Progenitor cell of endocrine pancreas (in vitro differentiated cells): ENCODE data around the gene MTPN. TPM values are rescaled to one million over a fixed set of nuclear protein-coding genes. Genes with fewer than 3 reads are reported as not detected.

ENCODE experiments used
- DNase-seq: peaks from one replicate; pipeline ENCODE4 v3.0.0; 2021; ENCODE audit warnings: low spot score; ENCODE audit not compliant: unreplicated experiment
- H3K27ac Mint-ChIP-seq: 2 replicates; pipeline ENCODE4 v1.8.0; 2021; ENCODE audit warnings: mild to moderate bottlenecking, moderate library complexity, mixed read lengths
- H3K27me3 Mint-ChIP-seq: 2 replicates; pipeline ENCODE4 v1.8.0; 2021; ENCODE audit warnings: mixed read lengths
- H3K36me3 Mint-ChIP-seq: 2 replicates; pipeline ENCODE4 v1.8.0; 2022; ENCODE audit warnings: mixed read lengths; ENCODE audit not compliant: insufficient read depth
- H3K4me1 Mint-ChIP-seq: 2 replicates; pipeline ENCODE4 v1.8.0; 2021; ENCODE audit warnings: low read depth, mixed read lengths
- H3K4me3 Mint-ChIP-seq: 2 replicates; pipeline ENCODE4 v1.8.0; 2021; ENCODE audit warnings: low read depth, mild to moderate bottlenecking, moderate library complexity, mixed read lengths
- H3K9me3 Mint-ChIP-seq: 2 replicates; pipeline ENCODE4 v1.8.0; 2021; ENCODE audit warnings: low read depth, mixed read lengths
- CTCF ChIP-seq: fragments of 200-600 bp; sonication (generic); IDR thresholded peaks from one replicate; pipeline ENCODE4 v1.5.0; 2021; ENCODE audit warnings: antibody characterized with exemption, mild to moderate bottlenecking; ENCODE audit not compliant: unreplicated experiment
- total RNA-seq: library from RNA; stranded (reverse); gene quantifications from 2 replicates; pipeline ENCODE4 v1.2.1, GENCODE V29; 2021

The MTPN gene
- total RNA-seq, 1 donor from 2014 or later: 91.6 TPM

- Mint-ChIP-seq H3K9me3 (no peaks in the 10 kb centered on the region), H3K4me3 (no peak overlapping the region), H3K4me1 (no peaks in the 10 kb centered on the region), H3K27me3 (no peaks in the 10 kb centered on the region), H3K36me3 (no peaks in the 10 kb centered on the region), H3K27ac (no peak overlapping the region)
- no peak for DNase-seq
- no peak for TF ChIP-seq CTCF
Measured at GRCh38 chr7:135995748-135996147, 18.6 kb upstream of the MTPN start.

- no peak overlapping the region for H3K27ac Mint-ChIP-seq
Measured at GRCh38 chr7:135994466-135995205, 17.5 kb upstream of the MTPN start.

DNA sequence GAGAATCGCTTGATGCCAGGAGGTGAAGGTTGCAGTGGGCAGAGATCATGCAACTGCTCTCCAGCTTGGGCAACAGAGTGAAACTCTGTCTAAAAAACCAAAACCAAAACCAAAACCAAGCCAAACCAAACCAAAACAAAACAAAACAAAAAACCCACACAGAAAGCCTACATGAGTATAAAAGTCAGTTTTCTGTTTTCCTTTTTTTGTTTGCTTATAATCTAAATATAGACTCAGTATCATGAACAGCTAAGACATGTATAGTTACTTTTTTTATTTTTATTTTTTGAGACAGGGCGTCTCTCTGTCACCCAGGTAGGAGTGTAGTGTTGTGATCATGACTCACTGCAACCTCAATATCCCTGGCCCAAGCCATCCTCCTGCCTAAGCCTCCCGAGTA, 16.8 kb upstream of the MTPN start:
- Mint-ChIP-seq H3K27ac (no peak overlapping the region), H3K27me3 (no peaks in the 10 kb centered on the region), H3K4me1 (peaks cover 2% of the 10 kb centered on the region), H3K36me3 (no peaks in the 10 kb centered on the region), H3K4me3 (no peak overlapping the region), H3K9me3 (no peaks in the 10 kb centered on the region)
- TF ChIP-seq CTCF: no peak
- no peak for DNase-seq

More at GRCh38 chr7:135994466-135995205, 17.5 kb upstream of the MTPN start:
- H3K4me1 Mint-ChIP-seq: peaks cover 2% of the 10 kb centered on the region
- H3K27me3 Mint-ChIP-seq: no peaks in the 10 kb centered on the region
- no peaks in the 10 kb centered on the region for H3K36me3 Mint-ChIP-seq
- no peak for TF ChIP-seq CTCF
- no peak for DNase-seq
- H3K9me3 Mint-ChIP-seq: no peaks in the 10 kb centered on the region
- no peak overlapping the region for H3K4me3 Mint-ChIP-seq

DNA sequence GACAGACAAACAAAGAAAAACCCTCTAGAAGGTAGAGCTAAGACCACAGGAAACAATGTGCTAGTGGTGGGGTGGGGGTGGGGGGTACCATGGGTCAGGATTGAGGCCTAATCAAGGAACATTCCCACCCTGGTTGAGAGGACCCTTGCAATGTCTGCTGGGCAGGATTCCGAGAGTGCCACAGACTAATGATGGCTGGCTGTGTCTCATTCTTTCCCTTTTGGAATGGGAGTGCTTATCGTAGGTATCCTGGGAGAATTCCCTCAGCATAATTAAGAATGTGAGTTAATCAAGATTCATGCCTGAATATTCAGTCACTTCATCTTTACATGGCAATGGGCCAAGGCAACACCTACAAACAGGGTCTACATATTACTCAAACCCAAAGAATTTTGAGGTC, 14.7 kb upstream of the MTPN start:
- H3K4me1 Mint-ChIP-seq: peaks cover 2% of the 10 kb centered on the region
- no peak overlapping the region for H3K4me3 Mint-ChIP-seq
- no peaks in the 10 kb centered on the region for H3K9me3 Mint-ChIP-seq
- no peak overlapping the region for H3K27ac Mint-ChIP-seq
- H3K27me3 Mint-ChIP-seq: no peaks in the 10 kb centered on the region
- DNase-seq: no peak
- no peak for TF ChIP-seq CTCF
- H3K36me3 Mint-ChIP-seq: no peaks in the 10 kb centered on the region

GRCh38 chr7:135991322-135991721, 14.2 kb upstream of the MTPN start:
- peaks cover 2% of the 10 kb centered on the region for H3K4me1 Mint-ChIP-seq
- H3K27ac Mint-ChIP-seq: no peak overlapping the region
- no peaks in the 10 kb centered on the region for H3K27me3 Mint-ChIP-seq
- no peaks in the 10 kb centered on the region for H3K36me3 Mint-ChIP-seq
- TF ChIP-seq CTCF: no peak
- no peak overlapping the region for H3K4me3 Mint-ChIP-seq
- no peak for DNase-seq
- no peaks in the 10 kb centered on the region for H3K9me3 Mint-ChIP-seq
